Islet of Langerhans (tissue), 1 donor: ENCODE measurements around the gene VPS13D.
"Not testable (repeated sequence)": the region's sequence is repeated elsewhere in the genome, so short reads cannot be mapped to it uniquely, and the experiment has no call there.

Experiments used
- FAIRE-seq: peaks from one replicate; lab custom pipeline; 2011; peaks lifted over from hg19 to GRCh38; lab: Jason Lieb, UNC

The VPS13D gene

DNA sequence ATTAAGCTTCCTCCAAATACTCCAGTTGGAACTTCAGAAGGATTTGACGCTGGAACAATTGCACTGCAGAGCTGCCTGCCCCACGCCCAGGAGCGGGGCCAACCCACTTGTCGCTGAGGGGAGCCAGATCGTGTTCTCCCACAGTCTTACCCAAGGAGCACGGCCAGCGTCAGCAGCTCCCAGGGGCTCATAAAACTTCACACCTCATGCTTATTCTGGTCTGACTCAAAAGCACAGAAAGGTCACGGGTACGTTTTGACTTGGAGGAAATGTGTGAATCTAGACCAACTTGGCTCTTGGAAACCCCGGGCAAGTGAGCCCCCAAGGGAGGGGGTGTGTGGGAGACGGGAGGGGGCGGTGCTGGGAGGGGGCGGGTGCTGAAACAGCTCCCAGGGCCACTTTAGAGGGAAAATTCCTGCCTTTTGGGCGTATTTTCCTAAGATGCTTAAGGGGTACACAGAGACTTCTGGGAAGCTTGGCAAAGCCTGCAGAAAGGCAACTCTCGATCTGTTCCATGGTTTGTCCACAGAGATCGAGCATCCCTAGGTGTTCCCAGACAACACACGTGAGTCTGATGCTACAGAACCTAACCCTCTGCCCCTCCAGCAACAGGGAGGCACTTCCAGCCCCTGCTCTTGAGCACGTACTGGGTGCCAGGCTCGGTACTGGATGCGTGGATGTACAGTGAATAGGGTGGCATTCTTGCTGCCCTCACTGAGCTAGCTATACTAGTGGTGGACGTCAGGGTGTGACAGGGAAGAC lies 289.3 kb downstream of the VPS13D start:
- no peak for FAIRE-seq

- FAIRE-seq: no peak
Measured at GRCh38 chr1:12519693-12520364, 290.0 kb downstream of the VPS13D start.

GRCh38 chr1:12521096-12521495 lies 291.3 kb downstream of the VPS13D start:
- no peak for FAIRE-seq

DNA sequence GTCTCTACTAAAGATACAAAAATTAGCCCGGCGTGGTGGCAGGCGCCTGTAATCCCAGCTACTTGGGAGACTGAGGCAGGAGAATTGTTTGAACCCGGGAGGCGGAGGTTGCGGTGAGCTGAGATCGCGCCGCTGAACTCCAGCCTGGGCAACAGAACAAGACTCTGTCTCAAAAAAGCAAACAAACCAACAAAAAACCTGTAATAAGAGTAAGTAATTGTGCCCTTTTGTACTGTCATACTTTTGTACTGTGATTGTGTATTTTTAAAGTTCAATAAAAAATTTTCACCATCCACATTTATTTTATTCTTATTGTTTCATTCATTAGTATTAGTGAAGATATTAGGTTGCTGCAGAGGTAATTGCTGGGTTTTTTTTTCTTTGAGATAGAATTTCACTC lies 292.9 kb downstream of the VPS13D start:
- FAIRE-seq: not testable (repeated sequence)

DNA sequence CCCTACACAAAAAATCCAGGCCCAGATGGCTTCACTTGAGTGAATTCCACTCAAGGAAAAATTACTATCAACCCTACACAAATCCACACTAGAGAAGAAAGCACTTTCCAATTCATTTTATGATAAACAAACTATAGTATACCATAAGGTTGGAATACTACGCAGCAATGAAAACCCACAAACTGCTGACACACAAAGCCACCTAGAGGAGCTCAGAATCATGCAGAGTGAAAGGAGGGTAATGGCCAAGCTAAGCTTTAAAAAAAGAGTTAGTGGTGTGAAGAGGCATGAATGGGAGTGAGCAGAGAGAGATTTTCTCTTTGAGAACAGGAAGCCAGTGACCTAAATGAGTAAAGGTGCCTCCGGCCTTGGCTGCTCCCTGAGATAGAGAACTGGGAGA lies 294.4 kb downstream of the VPS13D start:
- no peak for FAIRE-seq

DNA sequence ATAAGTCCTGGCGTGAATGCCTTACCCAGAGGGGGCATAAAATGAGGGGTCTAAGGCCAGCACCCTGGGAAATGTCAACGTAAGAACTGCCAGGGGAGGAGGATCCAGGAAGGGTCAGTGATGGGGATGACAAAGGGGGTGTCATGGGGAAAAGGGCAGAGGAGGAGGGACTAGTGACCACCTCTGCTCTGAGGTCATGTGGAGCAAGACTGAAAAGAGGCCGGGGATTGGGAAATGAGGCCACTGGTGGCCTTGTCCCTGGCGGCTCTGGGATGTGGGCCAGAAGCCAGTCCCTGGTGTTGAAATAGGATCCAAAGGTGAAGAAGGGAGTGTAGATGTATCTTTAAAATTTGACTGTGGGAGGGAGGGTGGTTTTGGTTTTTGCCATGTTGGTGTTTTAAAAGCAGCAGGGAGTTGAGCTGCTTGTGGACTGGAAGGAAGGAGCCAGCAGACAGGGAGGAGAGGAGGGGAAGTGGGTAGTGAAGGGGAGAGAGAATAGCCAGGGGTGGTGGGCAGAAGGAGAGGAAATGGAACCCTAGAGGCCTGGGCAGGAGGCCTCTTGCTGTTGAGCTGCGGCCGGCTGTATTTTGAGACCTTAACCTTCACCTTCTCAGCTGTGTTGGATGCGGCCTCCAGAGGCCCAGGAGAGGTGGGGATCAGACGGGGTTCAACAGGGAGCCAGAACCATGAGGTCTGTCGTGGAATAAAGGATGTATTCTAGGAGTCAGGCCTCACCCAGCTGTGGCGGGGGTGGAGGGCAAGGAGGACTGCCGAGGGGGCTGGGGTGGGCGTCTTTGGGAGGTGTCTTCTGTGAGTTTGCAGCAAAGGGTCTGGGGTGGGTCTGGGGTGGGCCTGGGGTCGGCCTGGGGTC lies 295.7 kb downstream of the VPS13D start:
- FAIRE-seq: no peak

DNA sequence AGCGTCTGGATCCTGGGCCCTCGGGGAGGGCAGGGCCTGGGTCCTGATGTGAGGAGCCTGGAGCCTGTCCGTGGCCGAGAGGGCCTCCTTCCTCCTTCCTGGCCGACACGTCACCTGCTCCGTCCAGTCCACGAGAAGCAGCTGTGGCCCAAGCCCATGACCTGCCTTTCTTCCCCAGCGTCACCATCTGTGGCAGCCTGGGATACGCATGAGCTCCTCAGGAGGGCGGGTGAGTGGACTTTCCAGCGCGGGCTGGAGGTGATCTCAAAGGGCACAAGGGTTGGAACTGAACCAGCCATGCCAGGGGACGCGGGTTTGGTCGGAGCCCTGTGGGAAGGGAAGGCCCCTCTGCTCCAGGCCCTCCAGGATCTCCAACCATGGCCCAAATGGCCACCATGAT lies 297.7 kb downstream of the VPS13D start:
- no peak for FAIRE-seq

DNA sequence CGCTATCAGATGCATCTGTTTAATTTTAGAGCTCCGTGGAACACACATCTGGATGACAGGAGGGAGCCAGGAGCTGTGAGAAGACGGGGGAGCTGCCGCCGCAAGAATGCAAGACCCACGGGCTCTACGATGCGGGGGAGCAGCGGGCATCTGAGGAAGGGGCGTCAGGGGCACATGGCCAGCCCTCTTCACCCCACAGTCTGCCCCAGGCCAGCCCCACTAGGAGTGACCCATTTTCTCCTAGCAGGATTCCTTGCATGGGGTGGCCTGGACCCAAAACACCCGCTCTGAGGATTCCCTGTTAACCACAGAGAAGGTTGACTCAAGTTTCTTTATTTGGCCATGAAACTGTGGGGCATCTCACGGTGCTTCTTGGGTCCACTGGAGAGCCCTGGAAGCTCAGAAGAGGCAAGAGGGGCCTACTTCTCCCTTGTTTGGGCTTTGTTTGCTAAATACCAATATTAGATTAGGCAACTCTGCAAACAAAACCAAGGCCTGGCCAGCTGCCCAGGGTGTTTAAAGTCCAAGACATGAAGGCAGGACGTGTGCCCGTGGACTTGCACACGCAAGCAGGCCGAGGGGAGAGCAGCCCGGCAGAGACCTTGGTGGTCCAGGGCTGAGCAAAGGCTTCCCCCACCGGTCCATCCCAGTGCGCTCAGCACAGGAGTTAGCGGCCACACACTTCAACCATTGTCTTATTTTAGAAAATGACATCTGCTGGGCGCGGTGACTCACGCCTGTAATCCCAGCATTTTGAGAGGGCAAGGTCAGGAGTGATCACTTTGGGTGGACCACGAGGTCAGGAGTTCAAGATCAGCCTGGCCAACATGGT lies 298.4 kb downstream of the VPS13D start:
- no peak for FAIRE-seq

- no peak for FAIRE-seq
Measured at GRCh38 chr1:12529640-12530174, 299.9 kb downstream of the VPS13D start.

GRCh38 chr1:12530462-12531178 lies 300.8 kb downstream of the VPS13D start:
- no peak for FAIRE-seq

- no peak for FAIRE-seq
Measured at GRCh38 chr1:12531179-12531499, 301.3 kb downstream of the VPS13D start.

DNA sequence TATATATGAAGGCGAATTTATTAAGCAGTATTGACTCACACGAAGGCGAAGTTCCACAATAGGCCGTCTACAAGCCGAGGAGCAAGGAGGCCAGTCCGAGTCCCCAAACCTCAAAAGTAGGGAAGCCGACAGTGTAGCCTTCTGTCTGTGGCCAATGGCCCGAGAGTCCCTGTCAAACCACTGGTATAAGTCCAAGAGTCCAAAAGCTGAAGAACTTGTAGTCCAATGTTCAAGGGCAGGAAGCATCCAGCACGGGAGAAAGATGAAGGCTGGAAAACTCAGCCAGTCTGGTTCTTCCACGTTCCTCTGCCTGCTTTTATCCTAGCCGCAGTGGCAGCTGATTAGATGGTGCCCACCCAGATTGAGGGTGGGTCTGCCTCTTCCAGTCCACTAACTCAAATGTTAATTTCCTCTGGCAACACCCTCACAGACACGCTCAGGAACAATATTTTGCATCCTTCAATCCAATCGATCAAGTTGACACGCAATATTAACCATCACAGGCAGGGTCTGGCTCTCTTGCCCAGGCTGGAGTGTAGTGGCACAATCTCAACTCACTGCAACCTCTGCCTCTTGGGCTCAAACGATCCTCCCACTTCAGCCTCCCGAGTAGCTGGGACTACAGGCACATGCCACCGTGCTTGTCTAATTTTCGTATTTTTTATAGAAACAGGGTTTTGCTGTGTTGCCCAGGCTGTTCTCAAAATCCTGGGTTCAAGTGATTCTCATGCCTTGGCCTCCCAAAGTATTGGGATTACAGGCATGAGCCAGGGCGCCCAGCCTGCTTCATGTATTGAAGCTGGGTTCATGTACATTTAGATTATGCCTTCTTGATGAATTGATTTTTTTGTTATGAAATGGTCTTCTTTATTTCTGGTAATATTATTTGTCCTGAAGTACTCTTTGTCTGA lies 302.8 kb downstream of the VPS13D start:
- FAIRE-seq: no peak

GRCh38 chr1:12536023-12536639 lies 306.3 kb downstream of the VPS13D start:
- no peak for FAIRE-seq

DNA sequence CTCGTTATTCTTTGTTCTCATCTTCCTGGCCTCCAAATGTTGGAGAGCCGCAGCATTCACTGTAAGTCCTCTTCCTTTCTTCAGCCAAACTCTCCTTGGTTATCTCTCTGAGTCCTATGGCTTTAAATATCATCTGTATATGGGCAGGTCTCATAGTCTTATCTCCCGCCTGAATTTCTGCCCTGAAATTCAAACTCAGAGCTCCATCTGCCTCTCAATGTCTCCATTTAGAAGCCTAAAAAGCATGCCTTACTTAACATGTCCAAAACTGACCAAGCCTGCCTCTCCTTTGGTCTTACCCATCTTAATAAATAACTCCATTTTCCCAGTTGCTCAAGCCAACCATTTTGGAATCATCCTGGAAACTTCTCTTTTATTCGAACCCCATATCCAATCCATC lies 307.5 kb downstream of the VPS13D start:
- FAIRE-seq: no peak

- FAIRE-seq: no peak
Measured at GRCh38 chr1:12537906-12538461, 308.2 kb downstream of the VPS13D start.

DNA sequence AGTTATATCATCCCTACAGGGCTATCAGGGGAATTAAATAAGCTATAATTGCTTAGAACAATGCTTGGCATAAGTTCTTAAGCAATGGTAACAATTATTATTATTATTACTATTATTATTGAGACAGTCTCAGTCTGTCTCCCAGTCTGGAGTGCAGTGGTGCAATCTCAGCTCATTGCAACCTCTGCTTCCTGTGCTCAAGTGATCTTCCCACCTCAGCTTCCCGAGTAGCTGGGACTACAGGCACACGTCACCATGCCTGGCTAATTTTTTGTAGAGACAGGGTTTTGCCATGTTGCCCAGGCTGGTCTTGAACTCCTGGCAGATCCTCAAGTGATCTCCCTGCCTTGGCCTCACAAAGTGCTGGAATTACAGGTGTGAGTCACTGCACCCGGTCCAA lies 308.7 kb downstream of the VPS13D start:
- not testable (repeated sequence) for FAIRE-seq

- no peak for FAIRE-seq
Measured at GRCh38 chr1:12539320-12539704, 309.5 kb downstream of the VPS13D start.

GRCh38 chr1:12539705-12540579 lies 310.1 kb downstream of the VPS13D start:
- FAIRE-seq: no peak
